DOHH2 (cell line): ENCODE measurements around the gene TMPRSS4.

Experiments
- H3F3A ChIP-seq: fragments of 200-600 bp; sonication (generic), shearing (Covaris generic); 2 replicates; pipeline ENCODE4 v1.6.0; 2016; ENCODE audit warnings: antibody characterized with exemption, mild to moderate bottlenecking; ENCODE audit not compliant: control insufficient read depth, insufficient read depth
- H3K27ac ChIP-seq: fragments of 200-600 bp; sonication (generic); 2 replicates; pipeline ENCODE4 v1.5.1; 2014; ENCODE audit warnings: low read depth, mild to moderate bottlenecking, low read length, moderate library complexity
- H3K27me3 ChIP-seq: fragments of 200-600 bp; sonication (generic); 2 replicates; pipeline ENCODE4 v1.6.1; 2014; ENCODE audit warnings: mild to moderate bottlenecking, low read length, mixed read lengths; ENCODE audit not compliant: control insufficient read depth
- H3K36me3 ChIP-seq: fragments of 200-600 bp; sonication (generic); 2 replicates; pipeline ENCODE4 v1.6.1; 2014; ENCODE audit warnings: mild to moderate bottlenecking, low read length, moderate library complexity, mixed read lengths; ENCODE audit not compliant: control insufficient read depth
- H3K4me1 ChIP-seq: fragments of 200-600 bp; sonication (generic); 2 replicates; pipeline ENCODE4 v1.6.1; 2014; ENCODE audit warnings: mild to moderate bottlenecking, low read length, mixed read lengths; ENCODE audit not compliant: control insufficient read depth
- H3K4me2 ChIP-seq: fragments of 200-600 bp; sonication (generic); 2 replicates; pipeline ENCODE4 v1.6.0; 2014; ENCODE audit warnings: mild to moderate bottlenecking, low read length, moderate library complexity
- H3K4me3 ChIP-seq: fragments of 200-600 bp; sonication (generic); 2 replicates; pipeline ENCODE4 v1.5.1; 2014; ENCODE audit warnings: mild to moderate bottlenecking, low read length, mixed read lengths
- H3K79me2 ChIP-seq: fragments of 200-600 bp; sonication (generic); 2 replicates; pipeline ENCODE4 v1.6.1; 2014; ENCODE audit warnings: mild to moderate bottlenecking, low read length, mixed read lengths; ENCODE audit not compliant: control insufficient read depth
- H3K9me2 ChIP-seq: fragments of 200-600 bp; sonication (generic); replicated peaks from 2 replicates; pipeline ENCODE4 v1.6.1; 2014; ENCODE audit warnings: mild to moderate bottlenecking, low read length, mixed read lengths; ENCODE audit not compliant: control insufficient read depth
- H3K9me3 ChIP-seq: fragments of 200-600 bp; sonication (generic); 2 replicates; pipeline ENCODE4 v1.6.1; 2014; ENCODE audit warnings: antibody characterized with exemption, low read length, mixed read lengths; ENCODE audit not compliant: control insufficient read depth, insufficient read depth
- H4K20me1 ChIP-seq: fragments of 200-600 bp; sonication (generic); 2 replicates; pipeline ENCODE4 v1.6.0; 2014; ENCODE audit warnings: low read depth, mild to moderate bottlenecking, antibody characterized with exemption, low read length, moderate library complexity; ENCODE audit not compliant: control insufficient read depth, insufficient read depth
- CTCF ChIP-seq: fragments of 200-600 bp; sonication (generic); IDR thresholded peaks from one replicate; pipeline ENCODE4 v1.5.1; 2014; ENCODE audit warnings: antibody characterized with exemption, mild to moderate bottlenecking, low read depth, low read length; ENCODE audit not compliant: poor library complexity, severe bottlenecking
- EZH2phosphoT487 ChIP-seq: fragments of 200-600 bp; sonication (generic); IDR thresholded peaks from 2 replicates; pipeline ENCODE4 v1.6.1; 2017; ENCODE audit warnings: borderline replicate concordance, mild to moderate bottlenecking, antibody characterized with exemption, low read length, moderate library complexity, mixed read lengths

Gene TMPRSS4

GRCh38 chr11:118148856-118149255, 72.0 kb downstream of the TMPRSS4 start:
- Histone ChIP-seq H3K79me2 (no peaks in the 10 kb centered on the region), H3K4me3 (no peak overlapping the region), H4K20me1 (no peaks in the 10 kb centered on the region), H3K9me3 (no peaks in the 10 kb centered on the region), H3K9me2 (no peaks in the 10 kb centered on the region), H3K36me3 (no peaks in the 10 kb centered on the region), H3K4me1 (peaks cover 7% of the 10 kb centered on the region; the same call in 1 of the 2 replicates), H3K27me3 (peaks cover 69% of the 10 kb centered on the region), H3F3A (no peaks in the 10 kb centered on the region), H3K4me2 (no peak overlapping the region), H3K27ac (no peak overlapping the region)
- no peak for TF ChIP-seq EZH2phosphoT487
- TF ChIP-seq CTCF: no peak

- peaks cover 69% of the 10 kb centered on the region for H3K27me3 ChIP-seq
- H3K4me1 ChIP-seq: peaks cover 7% of the 10 kb centered on the region; the same call in 1 of the 2 replicates
- H3K9me2 ChIP-seq: no peaks in the 10 kb centered on the region
- no peaks in the 10 kb centered on the region for H3K9me3 ChIP-seq
- H3K79me2 ChIP-seq: no peaks in the 10 kb centered on the region
- no peak overlapping the region for H3K4me3 ChIP-seq
- H3F3A ChIP-seq: no peaks in the 10 kb centered on the region
- H3K4me2 ChIP-seq: no peak overlapping the region
- no peaks in the 10 kb centered on the region for H4K20me1 ChIP-seq
- TF ChIP-seq EZH2phosphoT487: no peak
- TF ChIP-seq CTCF: no peak
- H3K36me3 ChIP-seq: no peaks in the 10 kb centered on the region
- no peak overlapping the region for H3K27ac ChIP-seq
Observed at GRCh38 chr11:118149493-118149892, 72.6 kb downstream of the TMPRSS4 start.

GRCh38 chr11:118151431-118151830, 74.6 kb downstream of the TMPRSS4 start:
- H3K27ac ChIP-seq: no peak overlapping the region

More at GRCh38 chr11:118151431-118151830, 74.6 kb downstream of the TMPRSS4 start:
- Histone ChIP-seq H3K9me2 (no peaks in the 10 kb centered on the region), H3K27me3 (peaks cover 70% of the 10 kb centered on the region), H3K4me3 (no peak overlapping the region), H3K4me1 (no peaks in the 10 kb centered on the region; the same call in 1 of the 2 replicates), H3K4me2 (no peak overlapping the region), H3K79me2 (no peaks in the 10 kb centered on the region), H4K20me1 (no peaks in the 10 kb centered on the region), H3F3A (no peaks in the 10 kb centered on the region), H3K9me3 (no peaks in the 10 kb centered on the region), H3K36me3 (no peaks in the 10 kb centered on the region)
- TF ChIP-seq EZH2phosphoT487 (no peak), CTCF (no peak)
